ENCODE data around the gene NPTX1.

GRCh38 chr17:80430446-80431245, 45.8 kb downstream of the NPTX1 start:
- TF ChIP-seq, protein P1, sequence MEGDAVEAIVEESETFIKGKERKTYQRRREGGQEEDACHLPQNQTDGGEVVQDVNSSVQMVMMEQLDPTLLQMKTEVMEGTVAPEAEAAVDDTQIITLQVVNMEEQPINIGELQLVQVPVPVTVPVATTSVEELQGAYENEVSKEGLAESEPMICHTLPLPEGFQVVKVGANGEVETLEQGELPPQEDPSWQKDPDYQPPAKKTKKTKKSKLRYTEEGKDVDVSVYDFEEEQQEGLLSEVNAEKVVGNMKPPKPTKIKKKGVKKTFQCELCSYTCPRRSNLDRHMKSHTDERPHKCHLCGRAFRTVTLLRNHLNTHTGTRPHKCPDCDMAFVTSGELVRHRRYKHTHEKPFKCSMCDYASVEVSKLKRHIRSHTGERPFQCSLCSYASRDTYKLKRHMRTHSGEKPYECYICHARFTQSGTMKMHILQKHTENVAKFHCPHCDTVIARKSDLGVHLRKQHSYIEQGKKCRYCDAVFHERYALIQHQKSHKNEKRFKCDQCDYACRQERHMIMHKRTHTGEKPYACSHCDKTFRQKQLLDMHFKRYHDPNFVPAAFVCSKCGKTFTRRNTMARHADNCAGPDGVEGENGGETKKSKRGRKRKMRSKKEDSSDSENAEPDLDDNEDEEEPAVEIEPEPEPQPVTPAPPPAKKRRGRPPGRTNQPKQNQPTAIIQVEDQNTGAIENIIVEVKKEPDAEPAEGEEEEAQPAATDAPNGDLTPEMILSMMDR (IDR thresholded peaks at IDR 0.05), result no peak
- no peak for TF ChIP-seq EZH2 (IDR thresholded peaks at IDR 0.05; ENCODE audit: borderline replicate concordance, insufficient read depth, low read depth, low read length, poor library complexity, severe bottlenecking)
